ENCODE measurements around the gene SLAMF9. TPM values are rescaled to one million over a fixed set of nuclear protein-coding genes. Genes with fewer than 3 reads are reported as not detected.
A peak's percentile ranks its signal among the peaks of the same experiment; 100 is the strongest.
"Not testable (repeated sequence)": the region's sequence is repeated elsewhere in the genome, so short reads cannot be mapped to it uniquely, and the experiment has no call there.

SLAMF9 gene
- total RNA-seq, 1 donor from 2014 or later, result not detected

GRCh38 chr1:159921700-159922504 is 32.1 kb downstream of the SLAMF9 start:
- no peak for DNase-seq (ENCODE audit: low read depth)

- DNase-seq (ENCODE audit: low read depth), result no peak
These were observed 32.8 kb downstream of the SLAMF9 start for GRCh38 chr1:159921251-159921650.

- DNase-seq (ENCODE audit: low read depth), result no peak
These were observed 33.4 kb downstream of the SLAMF9 start for GRCh38 chr1:159920651-159921050.

GRCh38 chr1:159920202-159920601 is 33.8 kb downstream of the SLAMF9 start:
- DNase-seq (ENCODE audit: low read depth), result no peak

- DNase-seq (ENCODE audit: low read depth), result no peak
These were observed 34.7 kb downstream of the SLAMF9 start for GRCh38 chr1:159919236-159919865.

GRCh38 chr1:159918352-159919200 is 35.5 kb downstream of the SLAMF9 start:
- DNase-seq (ENCODE audit: low read depth), result no peak

- no peak for DNase-seq (ENCODE audit: low read depth)
These were observed 36.3 kb downstream of the SLAMF9 start for GRCh38 chr1:159917533-159918351.

- peak; percentile 62 for DNase-seq (ENCODE audit: low read depth)
These were observed 37.6 kb downstream of the SLAMF9 start for GRCh38 chr1:159916242-159917051.

GRCh38 chr1:159915571-159916241 is 38.3 kb downstream of the SLAMF9 start:
- no peak for DNase-seq (ENCODE audit: low read depth)

GRCh38 chr1:159914252-159915018 is 39.6 kb downstream of the SLAMF9 start:
- no peak for DNase-seq (ENCODE audit: low read depth)

GRCh38 chr1:159913451-159914192 is 40.4 kb downstream of the SLAMF9 start:
- no peak for DNase-seq (ENCODE audit: low read depth)

GRCh38 chr1:159911326-159912070 is 42.5 kb downstream of the SLAMF9 start:
- no peak for DNase-seq (ENCODE audit: low read depth)

- no peak for DNase-seq (ENCODE audit: low read depth)
These were observed 45.8 kb downstream of the SLAMF9 start for GRCh38 chr1:159908031-159908940.

- DNase-seq (ENCODE audit: low read depth), result no peak
These were observed 47.1 kb downstream of the SLAMF9 start for GRCh38 chr1:159906960-159907359.

GRCh38 chr1:159904036-159904435 is 50.0 kb downstream of the SLAMF9 start:
- not testable (repeated sequence) for DNase-seq (ENCODE audit: low read depth)

GRCh38 chr1:159902541-159902940 is 51.5 kb downstream of the SLAMF9 start:
- no peak for DNase-seq (ENCODE audit: low read depth)
